Activated CD8-positive, alpha-beta T cell treated with anti-CD3 and anti-CD28 coated beads for 36 hours (primary cell): ENCODE measurements around the gene VAPB. TPM values are rescaled to one million over a fixed set of nuclear protein-coding genes. Genes with fewer than 3 reads are reported as not detected.

Experiments
- ATAC-seq: fragments of 200-7000 bp; cut with Tn5 transposase; one replicate; pipeline ENCODE4 v1.10.0; 2021; ENCODE audit warnings: mild to moderate bottlenecking, moderate library complexity
- CTCF ChIA-PET: fragments of 350-600 bp; sonication (Branson Sonifier 250); formaldehyde crosslinking; loops from one replicate; lab custom pipeline; 2021; ENCODE audit warnings: antibody characterized with exemption; lab: Charles Lee
- POLR2A ChIA-PET: fragments of 350-600 bp; sonication (Branson Sonifier 250); formaldehyde crosslinking; loops from one replicate; lab custom pipeline; 2021; ENCODE audit warnings: antibody characterized with exemption; lab: Charles Lee
- DNase-seq: peaks from one replicate; pipeline ENCODE4 v3.0.0-alpha.2; 2020
- H3K27ac Mint-ChIP-seq: one replicate; pipeline ENCODE4 v1.8.0; 2021; ENCODE audit warnings: mild to moderate bottlenecking, mixed read lengths
- H3K27me3 Mint-ChIP-seq: one replicate; pipeline ENCODE4 v1.8.0; 2021; ENCODE audit warnings: mixed read lengths
- H3K36me3 Mint-ChIP-seq: one replicate; pipeline ENCODE4 v1.8.0; 2021; ENCODE audit warnings: low read depth, mixed read lengths
- H3K4me1 Mint-ChIP-seq: one replicate; pipeline ENCODE4 v1.8.0; 2021; ENCODE audit warnings: low read depth, mixed read lengths
- H3K4me3 Mint-ChIP-seq: one replicate; pipeline ENCODE4 v1.8.0; 2021; ENCODE audit warnings: mild to moderate bottlenecking, moderate library complexity, mixed read lengths
- H3K9me3 Mint-ChIP-seq: one replicate; pipeline ENCODE4 v1.8.0; 2021; ENCODE audit warnings: mixed read lengths
- CTCF ChIP-seq: fragments of 200-600 bp; IDR thresholded peaks from one replicate; pipeline ENCODE4 v1.8.0; 2022; ENCODE audit warnings: antibody characterized with exemption, mild to moderate bottlenecking
- intact Hi-C: fragments of 100-400 bp; cut with micrococcal nuclease; formaldehyde crosslinking; loops from one replicate; pipeline ENCODE4 v1.10.0; 2022
- total RNA-seq, 2 experiments: library from RNA; stranded (reverse); gene quantifications; one replicate each; pipeline ENCODE4 v1.2.3, GENCODE V29; 2021

The VAPB gene
- total RNA-seq, 2 experiments from 2014 or later: 46.3 to 46.8 TPM

- Mint-ChIP-seq H3K27ac (peak overlapping the region; percentile 34), H3K9me3 (no peaks in the 10 kb centered on the region), H3K4me3 (no peak overlapping the region), H3K4me1 (peaks cover 34% of the 10 kb centered on the region), H3K27me3 (no peaks in the 10 kb centered on the region), H3K36me3 (peaks cover 37% of the 10 kb centered on the region)
- POLR2A ChIA-PET: no interaction called here
- intact Hi-C loops: no loop called here
- TF ChIP-seq CTCF: no peak
- ATAC-seq (no peak), DNase-seq (no peak)
- CTCF ChIA-PET: no interaction called here
Measured at GRCh38 chr20:58416057-58416456, 27.0 kb downstream of the VAPB start.

- intact Hi-C loops: no loop called here
- Mint-ChIP-seq H3K36me3 (peaks cover 37% of the 10 kb centered on the region), H3K27me3 (no peaks in the 10 kb centered on the region), H3K4me3 (no peak overlapping the region), H3K27ac (peak overlapping the region; percentile 67), H3K4me1 (peaks cover 34% of the 10 kb centered on the region), H3K9me3 (no peaks in the 10 kb centered on the region)
- CTCF ChIA-PET: no interaction called here
- no peak for TF ChIP-seq CTCF
- no peak for ATAC-seq
- DNase-seq: no peak
- POLR2A ChIA-PET: no interaction called here
Measured at GRCh38 chr20:58416835-58417234, 27.8 kb downstream of the VAPB start.

GRCh38 chr20:58417438-58417837 lies 28.4 kb downstream of the VAPB start:
- ChIA-PET POLR2A (no interaction called here), CTCF (no interaction called here)
- TF ChIP-seq CTCF: no peak
- ATAC-seq (no peak), DNase-seq (no peak)
- Mint-ChIP-seq H3K27ac (no peak overlapping the region), H3K36me3 (peaks cover 37% of the 10 kb centered on the region), H3K9me3 (no peaks in the 10 kb centered on the region), H3K27me3 (no peaks in the 10 kb centered on the region), H3K4me3 (no peak overlapping the region), H3K4me1 (peaks cover 32% of the 10 kb centered on the region)
- intact Hi-C loops: no loop called here

GRCh38 chr20:58418949-58419748 lies 30.1 kb downstream of the VAPB start:
- ATAC-seq (no peak), DNase-seq (no peak)
- peaks cover 37% of the 10 kb centered on the region for H3K36me3 Mint-ChIP-seq
- no peak overlapping the region for H3K27ac Mint-ChIP-seq
- intact Hi-C loops: no loop called here
- no peaks in the 10 kb centered on the region for H3K9me3 Mint-ChIP-seq
- H3K4me3 Mint-ChIP-seq: no peak overlapping the region
- ChIA-PET POLR2A (interaction anchor here (0.7 to 1.0 kb wide), 2 partner anchors 30 to 103 kb away, joined by 3 read pairs; no protein-coding TSS in a partner anchor), CTCF (interaction anchor here (1.5 to 1.9 kb wide), 2 partner anchors 13 to 56 kb away, joined by 4 to 5 read pairs; no protein-coding TSS in a partner anchor)
- peaks cover 32% of the 10 kb centered on the region for H3K4me1 Mint-ChIP-seq
- no peaks in the 10 kb centered on the region for H3K27me3 Mint-ChIP-seq
- no peak for TF ChIP-seq CTCF

GRCh38 chr20:58420798-58421496 lies 31.9 kb downstream of the VAPB start:
- Mint-ChIP-seq H3K27ac (no peak overlapping the region), H3K9me3 (no peaks in the 10 kb centered on the region), H3K4me3 (no peak overlapping the region), H3K4me1 (peaks cover 30% of the 10 kb centered on the region), H3K27me3 (no peaks in the 10 kb centered on the region), H3K36me3 (peaks cover 40% of the 10 kb centered on the region)
- no peak for DNase-seq
- TF ChIP-seq CTCF: no peak
- CTCF ChIA-PET: interaction anchor here (0.8 to 1.9 kb wide), 5 partner anchors 13 to 184 kb away, joined by 3 to 4 read pairs (median 3); no protein-coding TSS in a partner anchor
- POLR2A ChIA-PET: no interaction called here
- intact Hi-C loops: no loop called here
- ATAC-seq: no peak
